AG09309 (cell line): Measurements from ENCODE around the gene MRGPRF.

ENCODE experiments used
- DNase-seq: peaks from one replicate; pipeline ENCODE4 v3.0.0-alpha.2; 2010; ENCODE audit warnings: low read depth
- H3K4me3 ChIP-seq: 2 replicates; pipeline ENCODE4 v1.5.1; 2011; ENCODE audit warnings: mild to moderate bottlenecking, low read depth, low read length, moderate library complexity; ENCODE audit not compliant: control insufficient read depth
- TF ChIP-seq, protein P1 (sequence below): IDR thresholded peaks from 2 replicates; pipeline ENCODE4 v1.5.1; 2011; ENCODE audit warnings: mild to moderate bottlenecking, low read depth, low read length, inconsistent platforms; ENCODE audit not compliant: insufficient read depth, control insufficient read depth; ENCODE audit errors: missing control alignments

Gene MRGPRF

DNA sequence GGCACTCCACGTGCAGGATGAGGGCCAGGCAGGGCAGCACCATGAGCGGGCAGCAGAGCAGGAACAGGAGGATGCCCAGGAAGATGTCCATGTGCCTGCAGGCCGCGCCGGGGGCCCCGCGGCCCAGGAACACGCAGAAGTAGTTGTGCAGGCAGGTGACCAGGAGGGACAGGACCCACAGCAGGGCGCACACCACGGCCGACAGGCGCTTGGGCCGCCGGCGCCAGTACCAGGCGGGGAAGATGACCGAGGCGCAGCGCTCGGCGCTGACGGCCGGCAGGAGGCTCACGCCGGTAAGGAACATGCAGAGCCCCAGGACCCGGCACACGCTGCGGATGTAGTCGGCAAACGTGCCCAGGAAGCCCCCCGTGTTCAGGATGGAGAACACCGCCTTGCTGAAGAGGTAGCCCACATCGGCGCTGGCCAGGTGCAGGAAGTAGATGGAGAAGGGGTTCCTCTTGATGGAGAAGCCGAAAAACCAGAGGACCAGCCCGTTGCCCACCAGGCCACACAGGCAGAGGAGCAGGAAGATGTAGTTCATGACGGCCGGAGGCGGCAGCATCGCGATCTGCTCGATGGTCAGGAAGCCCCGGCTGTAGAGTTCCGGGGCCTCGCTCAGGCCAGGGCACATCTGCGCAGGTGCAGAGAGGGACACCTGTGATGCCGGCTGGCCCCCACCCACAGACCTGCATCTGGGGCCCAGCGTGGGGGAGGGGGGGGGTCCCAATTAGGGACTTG is 7.2 kb downstream of the MRGPRF start:
- TF ChIP-seq, protein P1, sequence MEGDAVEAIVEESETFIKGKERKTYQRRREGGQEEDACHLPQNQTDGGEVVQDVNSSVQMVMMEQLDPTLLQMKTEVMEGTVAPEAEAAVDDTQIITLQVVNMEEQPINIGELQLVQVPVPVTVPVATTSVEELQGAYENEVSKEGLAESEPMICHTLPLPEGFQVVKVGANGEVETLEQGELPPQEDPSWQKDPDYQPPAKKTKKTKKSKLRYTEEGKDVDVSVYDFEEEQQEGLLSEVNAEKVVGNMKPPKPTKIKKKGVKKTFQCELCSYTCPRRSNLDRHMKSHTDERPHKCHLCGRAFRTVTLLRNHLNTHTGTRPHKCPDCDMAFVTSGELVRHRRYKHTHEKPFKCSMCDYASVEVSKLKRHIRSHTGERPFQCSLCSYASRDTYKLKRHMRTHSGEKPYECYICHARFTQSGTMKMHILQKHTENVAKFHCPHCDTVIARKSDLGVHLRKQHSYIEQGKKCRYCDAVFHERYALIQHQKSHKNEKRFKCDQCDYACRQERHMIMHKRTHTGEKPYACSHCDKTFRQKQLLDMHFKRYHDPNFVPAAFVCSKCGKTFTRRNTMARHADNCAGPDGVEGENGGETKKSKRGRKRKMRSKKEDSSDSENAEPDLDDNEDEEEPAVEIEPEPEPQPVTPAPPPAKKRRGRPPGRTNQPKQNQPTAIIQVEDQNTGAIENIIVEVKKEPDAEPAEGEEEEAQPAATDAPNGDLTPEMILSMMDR, result no peak
- no peak overlapping the region for H3K4me3 ChIP-seq
- no peak for DNase-seq

DNA sequence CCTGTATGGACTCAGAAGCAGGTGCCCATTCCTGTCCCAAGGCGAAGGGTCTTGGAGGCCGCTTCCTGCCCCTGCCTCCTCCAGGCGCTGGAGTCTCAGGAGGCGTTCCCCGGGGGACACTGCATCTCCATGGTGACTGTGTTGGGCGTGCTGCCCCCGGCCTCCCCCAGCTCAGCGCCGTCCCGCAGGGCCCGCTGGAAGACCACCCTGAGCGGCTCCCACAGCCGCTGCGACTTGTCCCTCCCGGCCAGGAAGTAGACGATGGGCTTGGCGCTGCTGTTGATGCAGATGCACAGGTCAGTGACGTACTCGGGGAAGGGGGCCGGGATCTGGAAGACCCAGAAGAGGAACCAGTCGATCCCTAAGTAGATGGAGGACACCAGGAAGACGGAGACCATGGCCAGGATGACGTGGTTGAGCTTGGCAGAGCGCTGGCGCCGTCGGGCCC is 7.8 kb downstream of the MRGPRF start:
- DNase-seq, result no peak
- TF ChIP-seq, protein P1, result no peak
- no peak overlapping the region for H3K4me3 ChIP-seq

DNA sequence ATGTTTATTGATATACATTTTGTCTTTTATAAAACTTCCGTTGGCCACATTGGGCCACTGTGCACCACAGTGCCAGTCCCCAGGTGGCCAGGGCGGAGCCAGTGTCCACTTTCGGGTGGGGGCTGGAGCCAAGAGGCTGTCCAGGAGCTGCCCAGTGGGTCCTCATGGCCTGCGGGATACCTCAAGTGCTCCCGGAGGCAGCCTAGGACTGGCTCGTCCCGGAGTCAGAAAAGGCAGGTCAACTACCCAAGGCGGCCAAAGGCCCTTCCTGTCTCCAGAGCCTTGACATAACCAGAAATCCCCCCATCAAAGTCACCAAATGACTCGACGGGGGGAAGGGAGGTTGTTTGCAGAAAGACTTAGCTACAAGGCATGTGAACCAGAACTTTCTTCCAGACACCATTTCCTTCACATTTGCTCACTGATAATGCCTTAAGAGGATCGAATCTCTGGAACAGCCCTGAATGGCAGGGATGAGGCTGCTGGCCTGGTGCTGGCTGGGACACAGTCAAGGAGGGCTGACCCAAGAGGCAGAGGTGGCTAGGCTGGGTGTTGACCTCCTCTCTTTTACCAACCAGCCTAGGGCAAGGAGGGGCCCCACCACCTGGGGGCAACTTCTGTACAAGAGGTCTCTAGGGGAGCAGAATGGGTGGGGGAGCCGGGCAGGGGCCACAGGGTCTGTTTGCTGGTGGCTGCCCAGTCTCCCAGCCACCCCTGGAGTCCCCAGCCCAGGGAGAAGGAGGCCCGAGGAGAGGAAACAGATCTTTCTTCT is 8.4 kb downstream of the MRGPRF start:
- DNase-seq, result no peak
- H3K4me3 ChIP-seq, result no peak overlapping the region
- TF ChIP-seq, protein P1, result no peak

DNA sequence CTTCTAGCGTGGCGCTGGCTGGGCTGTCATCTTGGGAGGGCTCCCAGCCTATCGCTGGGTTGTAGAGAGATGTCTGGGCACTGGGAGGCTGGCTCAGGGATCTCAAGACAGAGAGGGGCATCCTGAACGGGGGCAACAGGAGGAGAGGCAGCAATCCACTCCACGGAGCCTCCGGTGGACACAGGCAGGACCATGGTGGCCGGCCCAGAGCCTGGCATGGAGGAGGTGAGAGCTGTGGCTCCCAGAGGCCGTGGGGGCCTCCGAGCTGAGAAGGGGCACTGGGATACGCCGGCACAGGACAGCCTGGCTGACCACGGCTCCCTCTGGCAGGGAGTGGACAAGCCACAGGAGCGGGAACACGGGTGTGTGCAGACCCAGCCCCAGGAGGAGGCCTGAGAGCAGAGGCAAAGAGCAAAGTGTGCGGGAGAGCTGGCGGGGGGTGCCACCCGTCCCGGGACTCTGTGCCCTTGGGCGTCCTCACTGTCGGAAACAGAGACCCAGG is 9.1 kb downstream of the MRGPRF start:
- TF ChIP-seq, protein P1, result no peak
- H3K4me3 ChIP-seq, result no peak overlapping the region
- no peak for DNase-seq

DNA sequence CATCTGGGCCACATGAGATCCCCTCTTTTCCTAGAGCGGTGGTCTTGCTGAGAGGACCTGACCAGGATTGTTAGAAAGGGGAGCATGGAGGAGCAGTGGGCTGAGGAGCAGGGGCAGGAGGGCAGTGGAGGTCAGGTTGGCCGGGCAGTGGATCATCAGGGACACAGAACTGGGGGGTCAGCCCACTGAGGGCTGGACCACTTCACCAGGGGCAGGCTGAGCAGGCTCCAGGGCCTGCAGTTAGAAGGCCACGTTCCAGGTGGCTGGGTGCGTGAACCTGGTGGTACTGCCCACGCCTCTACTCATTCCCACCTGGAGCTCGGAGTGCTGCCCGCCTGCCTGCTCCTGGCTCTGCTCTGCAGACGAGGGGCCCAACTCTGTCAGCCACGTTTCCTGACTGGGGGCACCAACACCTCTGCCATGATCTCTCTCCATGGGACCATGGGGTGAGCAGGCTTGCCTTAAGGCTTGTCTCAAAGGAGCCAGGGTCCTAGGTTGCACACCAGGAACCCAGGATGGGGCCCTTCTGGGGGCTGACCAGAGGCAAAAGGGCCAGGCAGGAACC is 9.7 kb downstream of the MRGPRF start:
- DNase-seq, result no peak
- H3K4me3 ChIP-seq, result no peak overlapping the region
- TF ChIP-seq, protein P1, result no peak

DNA sequence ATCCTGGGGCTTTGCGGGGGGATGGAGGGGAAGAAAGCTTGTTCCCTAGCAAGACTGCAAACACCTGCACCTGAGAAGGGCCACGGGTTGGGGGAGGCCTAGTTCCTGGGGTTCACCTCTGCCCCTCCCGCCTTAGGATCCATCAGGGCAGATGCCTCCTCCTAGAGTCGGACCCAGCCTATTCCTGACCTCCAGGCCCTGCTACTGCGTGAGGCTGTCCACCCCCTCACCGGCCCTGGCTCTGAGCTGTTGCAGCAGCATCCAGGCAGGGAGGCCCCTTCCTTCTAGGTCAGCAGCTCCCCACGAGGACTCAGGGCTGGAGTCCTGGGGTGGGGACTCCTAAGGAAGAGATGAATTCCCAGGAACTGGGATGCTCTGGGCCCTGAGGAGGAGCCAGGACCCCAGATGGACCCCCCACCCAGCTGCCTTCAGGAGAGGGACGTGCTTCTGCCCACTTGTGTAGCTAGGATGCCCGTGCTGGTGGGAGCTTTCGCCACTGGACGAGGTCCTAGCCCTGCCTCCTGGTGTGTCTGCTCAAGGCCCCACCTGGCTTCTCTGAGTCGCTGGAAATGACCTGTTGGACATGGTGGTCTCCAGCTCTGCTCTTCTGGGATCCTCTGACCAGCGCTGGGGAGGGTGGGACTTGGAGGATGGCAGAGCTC is 10.3 kb downstream of the MRGPRF start:
- H3K4me3 ChIP-seq, result no peak overlapping the region
- no peak for DNase-seq
- TF ChIP-seq, protein P1, result no peak
